Stimulated activated naive CD4-positive, alpha-beta T cell treated with Interleukin-2 at 50 U/mL for 16 hours (primary cell): ENCODE measurements around the gene PACSIN1.
"Not testable (repeated sequence)": the region's sequence is repeated elsewhere in the genome, so short reads cannot be mapped to it uniquely, and the experiment has no call there.

Experiments used
- DNase-seq: peaks from one replicate; lab custom pipeline; 2025; lab: John Stamatoyannopoulos, UW

The PACSIN1 gene

DNA sequence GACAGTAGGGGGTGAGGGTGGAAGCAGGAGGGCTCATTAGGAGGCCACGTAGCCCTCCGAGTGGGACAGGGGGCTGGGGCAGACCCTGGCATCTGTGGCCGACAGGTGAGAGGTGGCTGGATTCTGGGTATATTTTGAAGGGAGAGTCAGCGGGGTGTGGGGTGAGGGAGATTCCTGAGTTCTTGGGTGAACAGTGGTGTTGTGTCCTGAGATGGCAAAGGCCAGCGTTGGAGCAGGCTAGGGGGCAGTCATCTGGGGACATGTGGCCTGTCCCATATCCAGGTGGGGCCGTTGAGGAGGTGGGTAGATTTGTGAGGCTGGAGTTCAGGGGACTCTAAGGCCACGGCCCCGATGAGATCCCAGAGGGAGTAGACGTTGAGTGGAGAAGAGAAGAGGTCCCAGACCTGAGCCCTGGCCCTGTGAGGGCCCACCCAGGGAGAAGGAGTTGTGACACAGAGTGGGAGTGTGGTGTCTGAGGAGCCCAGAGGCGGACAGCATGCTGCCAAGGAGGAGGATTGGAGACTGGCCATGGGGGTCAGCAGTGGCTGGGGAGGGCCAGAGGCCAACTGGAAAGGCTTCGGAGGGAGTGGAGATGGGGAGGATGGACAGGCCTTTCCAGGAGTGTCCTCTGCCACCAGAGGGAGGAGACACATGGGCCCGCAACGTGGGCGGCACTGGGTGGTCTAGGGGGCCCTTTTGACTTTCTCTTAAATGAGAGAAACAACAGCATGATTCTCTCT lies 19.6 kb downstream of the PACSIN1 start:
- no peak for DNase-seq

DNA sequence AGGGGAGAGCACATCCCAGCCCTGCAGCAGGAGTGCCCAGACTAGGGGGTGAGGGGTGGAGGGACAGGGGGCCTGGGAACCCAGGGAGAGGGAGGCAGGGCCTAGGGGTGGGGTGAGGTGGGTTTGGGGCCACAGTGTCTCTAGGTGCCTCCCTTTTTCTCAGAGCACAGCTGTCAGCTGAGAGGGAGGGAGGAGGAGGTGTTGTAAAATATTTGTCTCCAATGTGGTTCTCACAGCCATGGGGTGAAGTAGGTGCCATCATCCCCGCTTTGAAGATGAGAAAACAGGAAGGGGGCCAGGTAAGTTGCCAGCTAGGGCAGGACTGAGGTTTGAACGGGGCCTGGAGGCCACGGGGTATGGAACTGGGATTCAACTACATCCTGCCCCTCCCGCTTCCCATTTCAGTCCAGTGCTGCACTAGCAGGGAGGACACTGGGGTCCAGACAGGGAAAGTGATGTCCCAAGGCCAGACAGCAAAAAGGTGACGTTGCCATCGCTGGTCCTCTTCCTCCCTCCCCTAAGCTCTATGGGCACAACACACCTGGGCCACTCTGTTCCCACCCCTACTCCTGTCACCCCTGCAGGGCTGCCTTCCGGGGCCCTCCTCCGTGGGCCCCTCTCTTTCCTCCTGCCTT lies 20.3 kb downstream of the PACSIN1 start:
- no peak for DNase-seq

DNA sequence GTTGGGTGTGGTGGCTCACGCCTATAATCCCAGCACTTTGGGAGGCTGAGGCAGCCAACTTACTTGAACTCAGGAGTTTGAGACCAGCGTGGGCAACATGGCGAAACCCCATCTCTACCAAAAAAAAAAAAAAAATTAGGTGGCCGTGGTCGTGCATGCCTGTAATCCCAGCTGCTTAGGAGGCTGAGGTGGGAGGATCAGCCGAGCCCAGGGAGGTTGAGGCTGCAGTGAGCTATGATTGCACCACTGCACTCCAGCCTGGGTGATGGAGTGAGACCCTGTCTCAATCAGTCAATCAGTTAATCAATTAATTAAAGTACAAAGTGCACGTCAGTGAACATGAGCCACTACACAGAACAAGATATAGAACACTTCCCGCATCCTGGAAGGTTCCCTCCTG lies 21.0 kb downstream of the PACSIN1 start:
- DNase-seq = not testable (repeated sequence)

DNA sequence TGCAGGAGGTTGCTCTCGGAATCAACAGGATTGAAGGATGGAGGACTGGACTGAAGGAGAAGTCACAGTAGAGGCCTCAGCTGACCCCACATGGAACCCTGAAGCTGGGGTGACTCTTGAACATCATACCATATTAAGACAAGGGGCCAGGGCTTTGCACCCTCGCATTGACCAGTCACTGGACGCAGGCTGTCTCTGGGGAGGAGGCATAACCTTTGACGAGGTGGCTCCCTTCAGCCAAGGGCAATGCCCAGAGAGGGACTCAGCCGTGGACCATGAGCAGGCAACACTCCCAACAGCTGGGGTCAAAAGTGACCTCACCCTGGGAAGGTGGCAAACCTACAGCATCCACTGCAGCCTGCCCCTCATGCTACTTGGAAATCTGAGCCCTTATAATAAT lies 21.7 kb downstream of the PACSIN1 start:
- no peak for DNase-seq

DNA sequence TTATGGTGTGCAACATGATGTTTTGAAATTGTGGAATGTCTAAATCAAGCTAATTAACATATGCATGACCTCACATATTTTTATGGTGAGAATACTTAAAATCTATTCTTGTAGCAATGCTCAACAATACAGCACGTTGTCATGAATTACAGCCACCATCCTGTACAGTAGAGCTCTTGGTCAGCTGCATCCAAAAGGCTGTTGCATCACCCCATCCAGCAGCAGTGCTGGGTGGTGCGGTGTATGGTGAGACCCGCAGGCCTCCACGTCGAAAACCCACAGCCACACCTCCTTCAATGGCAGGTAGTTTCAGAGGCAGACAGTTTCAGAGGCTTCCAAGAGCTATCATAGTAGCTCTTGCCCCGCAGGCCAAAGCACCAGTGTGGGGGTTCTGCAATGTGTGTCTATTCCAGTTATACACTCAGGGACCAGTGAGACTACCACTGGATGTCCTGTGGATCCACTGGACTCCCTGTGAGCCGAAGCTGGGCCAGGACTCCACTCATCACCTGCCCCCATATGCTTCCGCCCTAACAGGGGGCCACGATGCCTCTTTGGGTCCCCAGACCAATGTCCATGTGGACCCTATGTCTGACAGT lies 23.4 kb downstream of the PACSIN1 start:
- no peak for DNase-seq

DNA sequence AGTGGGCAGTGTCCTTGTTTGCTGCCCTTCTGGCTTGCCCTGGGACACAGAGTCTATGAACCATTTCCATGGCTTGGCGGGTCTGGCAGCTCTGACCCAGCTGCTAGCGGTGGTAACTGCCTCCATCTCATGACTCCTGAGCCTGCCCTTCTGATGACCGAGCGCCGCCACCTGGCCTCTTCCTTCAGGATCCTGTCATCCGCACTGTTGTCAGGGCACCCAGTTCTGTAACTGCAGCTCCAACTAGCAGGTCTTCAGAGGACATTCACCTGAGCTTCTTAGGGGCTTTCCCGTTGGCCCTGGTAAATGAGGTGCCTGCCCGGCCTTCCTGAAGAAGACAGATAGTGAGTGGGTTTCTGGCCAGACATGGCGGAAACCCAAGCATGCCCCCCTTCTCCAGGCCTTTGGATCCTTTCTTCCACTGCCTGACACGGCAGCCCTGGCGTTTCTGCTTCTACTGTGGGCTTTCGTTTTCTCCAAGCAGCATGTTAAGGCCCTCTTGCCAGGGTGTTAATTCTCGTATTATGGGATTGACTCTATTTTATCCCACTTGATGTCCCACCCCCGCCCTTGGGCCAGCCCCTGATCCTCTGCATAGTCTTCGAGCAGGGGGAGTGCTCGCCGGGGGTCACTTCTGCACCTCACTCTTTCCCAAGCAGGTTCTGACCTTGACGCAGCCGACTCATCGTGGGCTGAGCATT lies 24.7 kb downstream of the PACSIN1 start:
- no peak for DNase-seq

DNA sequence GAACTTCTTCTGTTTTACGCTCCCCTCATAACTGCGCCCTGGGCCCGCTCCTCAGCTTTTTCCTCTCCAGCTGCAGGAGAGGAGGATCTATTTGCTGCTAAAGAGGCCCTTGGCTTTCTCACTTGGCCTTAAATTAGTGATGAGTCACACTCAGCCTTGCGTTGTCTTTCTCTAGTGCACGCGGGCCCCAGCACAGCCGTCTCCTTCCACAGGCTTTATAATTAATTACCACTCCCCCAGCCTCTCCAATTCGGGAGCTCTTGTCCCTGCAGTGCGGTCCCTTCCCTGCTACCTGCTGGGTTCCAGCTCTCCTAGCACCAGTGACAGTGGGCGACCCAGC lies 25.2 kb downstream of the PACSIN1 start:
- DNase-seq = no peak

DNA sequence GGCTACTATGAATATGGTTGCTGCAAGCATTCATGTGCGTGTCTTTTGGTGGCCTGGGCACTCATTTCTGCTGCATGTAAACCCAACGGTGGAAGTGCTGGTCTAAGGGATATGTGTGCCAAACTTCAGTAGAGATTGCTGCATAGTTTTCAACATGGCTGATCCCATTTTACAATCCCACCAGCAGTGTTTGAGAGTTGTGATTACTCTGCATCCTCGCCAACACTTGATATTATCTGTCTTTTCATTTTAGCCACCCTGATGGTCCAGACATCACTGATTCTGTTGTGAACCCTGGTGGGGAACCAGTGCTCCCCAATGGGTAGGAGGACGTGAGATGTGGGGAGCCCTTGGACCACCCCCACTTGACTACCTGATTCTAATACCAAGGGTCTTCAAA lies 27.5 kb downstream of the PACSIN1 start:
- DNase-seq = no peak

DNA sequence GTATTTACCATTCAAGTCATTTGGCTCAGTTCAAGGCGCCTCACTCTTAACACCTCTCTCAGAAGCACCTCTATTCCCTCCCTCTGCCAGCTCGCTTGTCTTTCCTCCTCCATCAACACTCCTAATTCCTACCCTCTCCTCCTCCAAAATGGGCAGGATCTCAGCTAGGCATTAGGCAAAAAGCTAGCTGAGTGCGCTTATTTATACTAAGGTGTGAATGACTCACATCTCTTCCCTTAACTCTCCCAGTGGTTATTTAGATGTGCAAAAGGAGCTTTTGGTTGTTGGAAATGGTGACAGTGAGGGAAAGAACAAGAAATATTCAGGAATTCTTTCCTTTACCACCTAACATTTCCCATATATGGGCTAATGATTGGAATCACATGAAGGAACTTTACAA lies 29.1 kb downstream of the PACSIN1 start:
- no peak for DNase-seq

DNA sequence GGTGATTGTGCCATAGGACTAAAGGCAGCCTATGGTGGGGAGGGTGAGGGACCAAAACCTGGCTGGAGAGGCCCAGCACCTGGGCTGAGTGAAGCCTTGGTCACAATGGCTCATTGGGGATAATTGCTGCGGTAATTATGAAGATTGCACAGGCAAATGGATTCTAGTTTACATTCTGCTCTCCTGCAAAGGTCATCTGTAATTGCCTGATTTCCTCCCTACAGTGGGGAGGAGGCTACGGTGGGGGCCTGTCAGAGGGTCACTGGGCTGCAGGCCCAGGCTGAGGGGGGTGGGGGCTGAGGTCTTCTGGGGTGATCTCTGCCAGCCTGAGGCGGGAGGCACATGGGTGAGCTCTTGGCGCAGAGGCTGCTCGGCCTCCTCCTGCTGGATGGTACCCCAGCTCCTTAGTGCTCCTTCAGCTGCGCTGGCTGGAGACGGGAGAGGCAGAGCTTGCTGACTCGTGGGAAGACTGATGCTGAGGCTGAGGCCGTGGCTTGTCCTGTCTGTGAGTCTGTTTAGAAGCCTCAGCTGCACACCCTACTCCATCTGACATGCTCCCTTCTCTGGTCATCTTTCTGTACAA lies 30.3 kb downstream of the PACSIN1 start:
- DNase-seq = no peak

DNA sequence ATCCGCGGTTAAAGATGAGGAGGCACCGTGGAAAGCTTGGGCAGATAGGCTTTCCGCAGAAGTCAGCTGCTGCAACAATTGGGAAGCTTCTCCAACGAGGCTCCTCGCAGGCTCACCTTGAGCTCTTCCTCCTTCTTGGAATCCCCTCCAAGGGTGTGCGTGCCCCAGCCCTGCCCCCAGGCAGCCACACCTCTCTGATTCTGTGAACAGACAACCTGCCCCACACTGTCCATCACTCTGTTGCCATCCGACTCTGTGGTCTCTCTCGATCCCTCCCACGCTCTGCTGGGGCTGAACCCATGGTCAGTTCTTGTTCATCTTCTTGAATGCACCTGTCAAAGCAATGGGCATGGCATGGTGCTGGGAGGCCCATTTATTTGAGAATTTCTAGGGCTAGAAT lies 31.5 kb downstream of the PACSIN1 start:
- no peak for DNase-seq

DNA sequence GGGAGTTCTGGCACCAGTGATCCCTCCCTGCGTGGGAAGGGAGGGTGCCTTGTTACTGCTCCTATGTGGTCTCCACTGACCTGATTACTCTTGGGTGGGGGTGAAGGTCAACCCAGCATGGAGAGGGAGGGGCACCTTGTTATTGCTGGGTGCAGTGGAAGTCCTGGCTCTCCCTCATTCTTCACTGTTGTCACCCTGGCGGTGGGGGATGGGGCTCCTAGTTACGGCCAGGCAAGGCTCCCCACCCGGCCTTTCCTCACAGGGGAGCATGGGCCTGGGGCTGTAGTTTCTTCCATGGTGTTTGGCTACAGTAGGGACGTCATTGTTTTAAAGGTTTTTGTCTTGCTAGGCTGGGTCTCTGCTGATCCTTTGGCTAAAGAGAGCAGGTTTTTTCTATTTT lies 40.8 kb downstream of the PACSIN1 start:
- no peak for DNase-seq

DNA sequence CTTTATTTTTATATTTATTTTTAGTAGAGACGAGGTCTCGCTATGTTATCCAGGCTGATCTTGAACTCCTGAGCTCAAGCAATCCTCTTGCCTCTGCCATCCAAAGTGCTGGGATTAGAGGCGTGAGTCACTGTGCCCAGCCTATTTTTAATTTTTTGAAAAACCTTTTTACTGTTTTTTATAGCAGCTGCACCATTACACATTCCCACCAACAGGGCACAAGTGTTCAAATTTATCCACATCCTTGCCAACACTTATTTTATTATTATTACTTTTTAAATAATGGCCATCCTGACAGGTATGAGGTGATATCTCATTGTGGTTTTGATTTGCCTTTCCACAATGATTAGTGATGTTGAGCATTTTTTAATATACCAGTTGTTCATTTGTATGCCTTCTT lies 42.5 kb downstream of the PACSIN1 start:
- no peak for DNase-seq

DNA sequence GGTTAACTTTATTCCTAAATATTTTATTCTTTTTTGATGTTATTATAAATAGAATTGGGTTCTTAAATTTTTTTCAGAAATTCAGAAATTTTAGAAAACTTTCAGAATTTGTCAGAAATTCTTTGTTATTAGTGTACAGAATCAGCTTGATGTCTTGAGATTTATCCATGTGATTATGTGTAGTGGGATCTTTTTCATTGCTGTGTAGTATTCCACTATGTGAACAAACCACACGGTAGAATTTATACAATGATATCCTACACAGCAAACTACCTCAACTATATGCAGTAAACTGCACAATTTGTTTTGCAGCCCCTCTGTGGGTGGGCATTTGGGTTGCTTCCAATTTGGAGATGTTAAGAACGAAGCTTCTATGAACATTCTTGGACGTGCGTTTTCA lies 43.9 kb downstream of the PACSIN1 start:
- DNase-seq = no peak

DNA sequence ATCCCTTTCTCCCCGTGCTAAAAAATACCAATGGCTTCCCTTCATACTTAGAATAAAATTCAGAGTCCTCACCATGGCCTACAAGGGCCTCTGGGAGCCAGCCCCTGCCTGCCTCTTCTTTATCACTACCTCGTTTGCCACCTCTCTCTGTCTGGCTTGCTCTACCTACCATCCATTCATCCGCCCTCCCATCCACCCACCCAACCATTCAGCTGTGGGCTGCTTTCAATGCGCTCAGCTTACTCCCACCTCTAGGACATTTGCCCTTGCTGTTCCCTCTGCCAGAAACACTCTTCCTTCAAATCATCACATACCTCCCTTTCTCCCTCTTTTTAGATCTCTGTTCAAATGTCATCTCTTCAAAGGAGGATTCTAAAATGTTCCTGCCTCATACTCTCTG lies 44.4 kb downstream of the PACSIN1 start:
- no peak for DNase-seq

DNA sequence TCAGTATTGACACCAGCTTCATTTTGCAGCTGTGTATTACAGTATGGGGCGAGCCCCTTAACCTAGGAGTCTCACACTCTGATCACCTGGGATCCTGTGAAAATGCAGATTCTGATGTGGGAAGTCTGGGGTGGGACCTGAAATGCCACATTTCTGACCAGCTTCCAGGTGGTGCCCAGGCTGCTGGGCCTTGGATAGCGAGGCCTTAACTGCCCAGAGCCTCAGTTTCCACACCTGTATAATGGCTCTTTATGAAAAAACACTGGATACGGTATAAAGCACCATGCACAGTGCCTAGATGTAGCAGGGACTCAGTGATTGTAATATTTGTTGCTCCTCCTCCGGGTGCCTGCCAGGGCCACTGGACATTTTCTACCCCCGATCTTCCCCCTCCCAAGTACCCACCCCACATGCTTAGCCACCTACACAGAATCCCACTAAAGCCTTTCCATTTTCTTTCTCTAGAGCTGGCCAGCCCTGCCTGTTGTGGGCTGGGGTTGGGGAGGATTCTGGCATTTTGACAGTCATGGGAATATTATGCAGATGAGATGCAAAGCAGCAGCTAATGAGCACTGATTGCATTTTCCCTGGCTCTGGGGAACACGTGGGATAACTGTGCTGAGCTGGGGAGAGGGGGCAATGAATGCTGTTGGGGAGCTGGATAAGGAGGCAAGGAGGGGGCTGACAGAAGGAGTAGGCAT lies 45.5 kb downstream of the PACSIN1 start:
- no peak for DNase-seq

DNA sequence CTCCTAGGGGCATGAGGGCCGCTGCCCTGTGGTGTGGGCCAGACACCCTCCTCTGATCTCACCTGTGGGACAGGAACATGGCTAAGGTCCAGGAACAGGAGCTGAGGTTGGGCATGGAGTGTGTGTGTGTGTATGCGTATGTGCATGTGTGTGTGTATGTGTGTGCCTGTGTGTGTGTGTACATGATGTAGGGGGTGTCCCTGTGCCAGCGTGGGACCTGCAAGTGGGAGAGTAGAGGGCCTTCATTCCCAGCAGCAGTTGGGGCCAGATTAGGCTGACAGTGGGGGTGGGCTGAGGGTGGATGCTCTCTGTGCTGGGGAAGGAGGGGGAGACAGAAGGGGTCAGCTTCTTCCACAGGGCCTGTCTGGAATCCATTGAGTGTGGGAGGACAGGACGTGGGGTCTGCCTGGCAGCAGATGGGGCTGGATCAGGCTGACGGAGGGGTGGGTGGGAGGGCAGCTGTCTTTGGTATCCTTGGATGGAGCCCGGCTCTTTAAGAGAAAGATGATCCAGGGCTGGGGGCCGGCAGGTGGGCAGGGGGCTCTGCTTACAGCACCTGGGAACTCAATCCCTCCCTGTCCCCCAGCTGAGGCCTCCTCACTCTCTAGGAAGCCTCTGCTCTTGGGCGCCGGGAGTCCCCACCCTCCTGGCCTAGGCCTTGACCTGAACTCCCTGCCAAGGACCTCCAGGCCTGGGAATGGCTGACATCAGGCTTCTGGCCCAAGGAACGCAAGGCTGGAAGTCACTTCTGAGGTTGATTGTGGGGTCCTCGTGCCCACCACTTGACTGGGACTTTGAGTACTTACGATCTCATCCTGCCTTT lies 46.2 kb downstream of the PACSIN1 start:
- no peak for DNase-seq

DNA sequence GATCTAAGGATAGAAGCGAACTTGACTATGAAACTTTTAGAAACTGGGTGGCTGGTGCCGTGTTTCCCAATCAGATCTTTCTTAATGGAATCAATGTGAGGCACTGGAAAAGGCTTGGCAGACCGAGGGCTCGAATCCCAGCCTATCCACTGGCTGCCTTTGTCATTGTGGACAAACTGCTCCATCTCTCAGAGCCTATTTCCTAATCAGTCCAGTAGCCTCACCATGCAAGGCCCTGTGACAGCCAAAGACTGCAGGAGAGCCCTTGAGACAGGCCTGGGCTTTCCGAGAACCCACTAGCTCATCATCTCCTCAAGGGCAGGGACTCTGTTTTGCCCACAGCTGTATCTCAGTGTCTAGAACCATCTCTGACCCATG lies 46.9 kb downstream of the PACSIN1 start:
- no peak for DNase-seq

DNA sequence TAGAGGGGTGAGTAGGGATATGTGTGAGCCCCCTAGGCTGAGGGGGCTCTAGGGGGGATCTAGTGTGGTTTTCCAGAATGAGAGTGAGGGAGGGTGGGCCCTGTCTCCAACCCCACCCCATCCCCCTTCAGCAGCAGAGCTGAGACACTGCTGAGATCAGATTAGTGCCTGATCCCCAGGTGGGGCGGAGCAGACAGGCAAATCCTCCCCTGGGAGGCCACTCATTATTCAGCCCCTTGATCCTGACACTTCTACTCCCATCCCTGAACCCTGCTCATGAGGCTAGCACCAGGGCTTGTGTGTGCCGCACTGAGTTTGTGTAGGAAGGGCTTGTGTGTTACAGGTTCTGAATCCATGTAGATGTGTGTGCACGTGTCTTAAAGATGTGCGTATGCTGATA lies 47.8 kb downstream of the PACSIN1 start:
- DNase-seq = no peak

DNA sequence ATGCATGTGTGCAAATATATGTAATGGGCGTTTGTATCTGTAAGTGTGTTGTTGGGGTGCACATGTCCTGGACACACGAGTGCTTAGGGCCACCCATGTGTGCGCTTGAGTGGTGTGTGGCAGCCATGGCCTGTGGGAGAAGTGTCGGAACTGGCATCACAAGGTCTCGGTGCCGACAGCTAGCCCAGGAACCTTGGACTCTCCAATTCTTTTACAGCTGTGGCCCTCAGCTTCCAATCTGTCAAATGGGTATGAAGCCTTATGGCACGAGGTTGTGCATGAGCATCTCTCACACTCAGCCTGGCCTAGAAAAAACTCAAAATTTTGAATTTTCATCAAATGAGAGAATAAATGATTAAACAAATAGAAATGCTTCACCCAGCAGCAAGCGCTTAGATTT lies 48.2 kb downstream of the PACSIN1 start:
- DNase-seq = no peak
